H1 (cell line): Measurements from ENCODE around the gene PABPN1. TPM values are rescaled to one million over a fixed set of nuclear protein-coding genes. Genes with fewer than 3 reads are reported as not detected.

Source experiments
- CHD7 ChIP-seq: fragments of 300-600 bp; sonication (generic); IDR thresholded peaks from 2 replicates; pipeline ENCODE4 v1.7.1; 2012; ENCODE audit warnings: low read length, moderate library complexity, mild to moderate bottlenecking, inconsistent platforms; ENCODE audit not compliant: insufficient replicate concordance
- KDM4A ChIP-seq: IDR thresholded peaks from one replicate; pipeline ENCODE4 v1.7.1; 2012; ENCODE audit warnings: low read depth, mild to moderate bottlenecking, moderate library complexity, low read length, inconsistent platforms; ENCODE audit not compliant: severe bottlenecking
- PHF8 ChIP-seq: fragments of 200-600 bp; sonication (generic); conservative IDR thresholded peaks from 2 replicates; pipeline ENCODE4 v1.7.1; 2012; ENCODE audit warnings: low read depth, mild to moderate bottlenecking, inconsistent platforms, low read length, moderate library complexity
- polyA plus RNA-seq, 7 experiments: library from polyadenylated mRNA; depleted of rRNA in 3 of 7; stranded (reverse) in 5 of 7; unstranded in 2 of 7; fragments of >200 nt in 5 of 7; fragments of 200-250 nt in 2 of 7; gene quantifications; 1 replicate in 5 of 7; 2 replicates in 1 of 7; 4 replicates in 1 of 7; pipeline versions ENCODE4 v1.2.1 to v1.2.3, GENCODE V29; 2011 to 2013; ENCODE audit warnings: missing spikeins in 2 of 7, mixed read lengths in 2 of 7
- total RNA-seq: library from RNA; stranded (reverse); fragmentation: NEBNext Ultra II Directional; extraction: Animal tissue kit (Norgen Biotek cat#: 25700); gene quantifications from 2 replicates; pipeline ENCODE4 v1.2.1, GENCODE V29; 2021

The PABPN1 gene
- total and polyA plus RNA-seq, 2 of the 8 experiments (the other 6 are each of a cell fraction or from before 2014, with no cell fraction given) = 300 to 331 TPM

DNA sequence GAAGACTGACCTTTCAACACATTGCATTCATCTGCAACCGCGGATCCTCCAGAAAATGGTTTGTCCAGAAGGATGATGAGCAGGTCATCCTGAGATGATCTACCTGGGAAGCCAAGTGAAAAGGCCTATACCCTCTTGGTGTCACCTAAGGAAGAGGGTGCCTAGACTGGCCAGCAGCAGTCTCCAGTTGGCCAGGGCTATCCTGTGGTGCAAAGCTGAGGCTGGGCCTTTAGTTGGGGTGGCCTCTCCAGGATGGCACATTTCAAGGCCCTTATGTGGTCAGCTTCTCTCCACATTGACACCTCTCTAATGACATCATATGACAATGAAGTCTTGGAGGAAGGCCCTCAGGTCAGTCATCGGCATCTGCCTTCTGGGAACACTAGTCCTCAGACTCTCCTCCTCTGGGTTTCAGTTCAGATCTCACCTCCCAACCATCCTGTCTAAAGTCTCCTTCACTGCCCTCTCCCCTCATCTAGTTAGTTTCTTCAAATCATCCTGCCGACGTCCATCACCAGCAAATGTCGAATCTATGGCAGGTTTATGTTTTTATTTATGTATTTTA is 34.7 kb downstream of the PABPN1 start (continued):
- TF ChIP-seq KDM4A (no peak), PHF8 (no peak), CHD7 (no peak)
